Stimulated activated naive B cell treated with anti-CD40 and anti-IgM and Interleukin-4, amounts not matched to agents 10 μg/mL and 1 μg/mL and 100 μg/mL, for 72 hours (primary cell): ENCODE data around the gene MUC21.
"Not testable (repeated sequence)": the region's sequence is repeated elsewhere in the genome, so short reads cannot be mapped to it uniquely, and the experiment has no call there.

Experiments used
- ATAC-seq, 2 donors: fragments of 150-1000 bp; cut with Tn5 transposase; replicated peaks; 2 replicates each; pipeline ENCODE4 v1.10.0; 2021; ENCODE audit warnings: moderate library complexity in 1 of 2
- DNase-seq: peaks from one replicate; pipeline ENCODE4 v3.0.0; 2021
- H3K27ac Mint-ChIP-seq: one replicate; pipeline ENCODE4 v1.8.0; 2022; ENCODE audit warnings: mild to moderate bottlenecking, mixed read lengths
- H3K27me3 Mint-ChIP-seq, 2 donors: one replicate each; pipeline ENCODE4 v1.8.0; 2022; ENCODE audit warnings: mixed read lengths in 2 of 2
- H3K36me3 Mint-ChIP-seq, 2 donors: one replicate each; pipeline ENCODE4 v1.8.0; 2022; ENCODE audit warnings: mixed read lengths in 2 of 2, mild to moderate bottlenecking in 1 of 2
- H3K4me1 Mint-ChIP-seq, 2 donors: one replicate each; pipeline ENCODE4 v1.8.0; 2022; ENCODE audit warnings: mixed read lengths in 2 of 2, mild to moderate bottlenecking in 1 of 2
- H3K4me3 Mint-ChIP-seq, 2 donors: one replicate each; pipeline ENCODE4 v1.8.0; 2022; ENCODE audit warnings: mild to moderate bottlenecking in 2 of 2, mixed read lengths in 2 of 2, moderate library complexity in 1 of 2
- H3K9me3 Mint-ChIP-seq, 2 donors: one replicate each; pipeline ENCODE4 v1.8.0; 2022; ENCODE audit warnings: mixed read lengths in 2 of 2, mild to moderate bottlenecking in 1 of 2

The MUC21 gene

GRCh38 chr6:30981942-30982772 is 1.4 kb upstream of the MUC21 start:
- H3K27ac Mint-ChIP-seq: no peak overlapping the region
- no peaks in the 10 kb centered on the region for H3K4me1 Mint-ChIP-seq
- no peak overlapping the region for H3K4me3 Mint-ChIP-seq
- H3K27me3 Mint-ChIP-seq: peaks cover 50 to 52% of the 10 kb centered on the region in 2 donors
- ATAC-seq (no peak), DNase-seq (no peak)
- no peaks in the 10 kb centered on the region for H3K36me3 Mint-ChIP-seq
- H3K9me3 Mint-ChIP-seq: no peaks in the 10 kb centered on the region

- Mint-ChIP-seq H3K27ac (no peak overlapping the region), H3K4me3 (no peak overlapping the region), H3K36me3 (no peaks in the 10 kb centered on the region), H3K9me3 (no peaks in the 10 kb centered on the region), H3K4me1 (peaks cover 4 to 6% of the 10 kb centered on the region in 2 donors), H3K27me3 (peaks cover 50 to 52% of the 10 kb centered on the region in 2 donors)
- DNase-seq: no peak
- no peak for ATAC-seq
Observed at GRCh38 chr6:30985490-30985889, 2.0 kb downstream of the MUC21 start.

GRCh38 chr6:30987304-30987703 is 3.8 kb downstream of the MUC21 start:
- DNase-seq: no peak
- Mint-ChIP-seq H3K4me3 (no peak overlapping the region), H3K27ac (no peak overlapping the region), H3K9me3 (no peaks in the 10 kb centered on the region), H3K4me1 (peaks cover 4 to 10% of the 10 kb centered on the region in 2 donors), H3K27me3 (peaks cover 40% of the 10 kb centered on the region in 2 donors), H3K36me3 (no peaks in the 10 kb centered on the region)
- ATAC-seq: no peak

- Mint-ChIP-seq H3K36me3 (no peaks in the 10 kb centered on the region), H3K4me3 (no peak overlapping the region), H3K27me3 (peaks cover 30% of the 10 kb centered on the region in 2 donors), H3K4me1 (peaks cover 4 to 10% of the 10 kb centered on the region in 2 donors), H3K27ac (no peak overlapping the region), H3K9me3 (no peaks in the 10 kb centered on the region)
- ATAC-seq (no peak), DNase-seq (no peak)
Observed at GRCh38 chr6:30988209-30988825, 4.8 kb downstream of the MUC21 start.

- no peak for DNase-seq
- peak in 1 of 2 donors; percentile 29 for ATAC-seq
- no peaks in the 10 kb centered on the region for H3K9me3 Mint-ChIP-seq
- H3K27me3 Mint-ChIP-seq: peaks cover 14 to 18% of the 10 kb centered on the region in 2 donors
- no peak overlapping the region for H3K27ac Mint-ChIP-seq
- peaks cover 4 to 10% of the 10 kb centered on the region in 2 donors for H3K4me1 Mint-ChIP-seq
- no peaks in the 10 kb centered on the region for H3K36me3 Mint-ChIP-seq
- H3K4me3 Mint-ChIP-seq: no peak overlapping the region
Observed at GRCh38 chr6:30990422-30991086, 7.0 kb downstream of the MUC21 start.

GRCh38 chr6:30991891-30992290 is 8.4 kb downstream of the MUC21 start:
- H3K4me3 Mint-ChIP-seq: no peak overlapping the region
- no peak overlapping the region for H3K27ac Mint-ChIP-seq
- ATAC-seq: no peak

GRCh38 chr6:30997301-30997700 is 13.8 kb downstream of the MUC21 start:
- Mint-ChIP-seq H3K4me1 (peaks cover 0 to 1% of the 10 kb centered on the region in 2 donors), H3K9me3 (peaks cover 2 to 3% of the 10 kb centered on the region in 2 donors), H3K36me3 (peaks cover 0 to 3% of the 10 kb centered on the region in 2 donors), H3K27ac (no peak overlapping the region), H3K27me3 (peaks cover 12 to 19% of the 10 kb centered on the region in 2 donors), H3K4me3 (no peak overlapping the region)
- DNase-seq: no peak
- ATAC-seq: no peak

More at GRCh38 chr6:30991891-30992290, 8.4 kb downstream of the MUC21 start:
- H3K4me1 Mint-ChIP-seq: peaks cover 4 to 10% of the 10 kb centered on the region in 2 donors
- DNase-seq: no peak
- no peaks in the 10 kb centered on the region for H3K9me3 Mint-ChIP-seq
- peaks cover 7 to 9% of the 10 kb centered on the region in 2 donors for H3K27me3 Mint-ChIP-seq
- no peaks in the 10 kb centered on the region for H3K36me3 Mint-ChIP-seq

- Mint-ChIP-seq H3K9me3 (peaks cover 2 to 3% of the 10 kb centered on the region in 2 donors), H3K36me3 (peaks cover 0 to 3% of the 10 kb centered on the region in 2 donors), H3K27me3 (peaks cover 18 to 27% of the 10 kb centered on the region in 2 donors), H3K4me3 (no peak overlapping the region), H3K4me1 (peaks cover 0 to 1% of the 10 kb centered on the region in 2 donors), H3K27ac (no peak overlapping the region)
- ATAC-seq: no peak
- DNase-seq: no peak
Observed at GRCh38 chr6:30998785-30999184, 15.3 kb downstream of the MUC21 start.

GRCh38 chr6:31000067-31000860 is 16.7 kb downstream of the MUC21 start:
- not testable (repeated sequence) for ATAC-seq, DNase-seq, H3K4me1 Mint-ChIP-seq, H3K36me3 Mint-ChIP-seq, H3K4me3 Mint-ChIP-seq, H3K9me3 Mint-ChIP-seq, H3K27ac Mint-ChIP-seq
- peaks cover 18 to 27% of the 10 kb centered on the region in 2 donors for H3K27me3 Mint-ChIP-seq

- Mint-ChIP-seq H3K36me3 (peaks cover 0 to 3% of the 10 kb centered on the region in 2 donors), H3K4me3 (no peak overlapping the region)
Observed at GRCh38 chr6:31001281-31001888, 17.9 kb downstream of the MUC21 start.

GRCh38 chr6:31002471-31002870 is 19.0 kb downstream of the MUC21 start:
- no peak for ATAC-seq
- Mint-ChIP-seq H3K36me3 (peaks cover 0 to 3% of the 10 kb centered on the region in 2 donors), H3K27ac (no peak overlapping the region)

More at GRCh38 chr6:31001281-31001888, 17.9 kb downstream of the MUC21 start:
- Mint-ChIP-seq H3K27ac (peak overlapping the region; percentile 31), H3K4me1 (peaks cover 0 to 8% of the 10 kb centered on the region in 2 donors), H3K27me3 (peaks cover 21 to 31% of the 10 kb centered on the region in 2 donors), H3K9me3 (peaks cover 2 to 3% of the 10 kb centered on the region in 2 donors)
- DNase-seq: no peak
- no peak for ATAC-seq

GRCh38 chr6:31004794-31005193 is 21.3 kb downstream of the MUC21 start:
- H3K9me3 Mint-ChIP-seq: peaks cover 2 to 3% of the 10 kb centered on the region in 2 donors
- peaks cover 0 to 8% of the 10 kb centered on the region in 2 donors for H3K4me1 Mint-ChIP-seq
- peaks cover 0 to 3% of the 10 kb centered on the region in 2 donors for H3K36me3 Mint-ChIP-seq
- no peak overlapping the region for H3K27ac Mint-ChIP-seq
- DNase-seq (no peak), ATAC-seq (peak; percentile 4 to 16)
- peaks cover 34 to 51% of the 10 kb centered on the region in 2 donors for H3K27me3 Mint-ChIP-seq
- no peak overlapping the region for H3K4me3 Mint-ChIP-seq

More at GRCh38 chr6:31002471-31002870, 19.0 kb downstream of the MUC21 start:
- peaks cover 25 to 35% of the 10 kb centered on the region in 2 donors for H3K27me3 Mint-ChIP-seq
- H3K4me1 Mint-ChIP-seq: peaks cover 0 to 8% of the 10 kb centered on the region in 2 donors
- peaks cover 2 to 3% of the 10 kb centered on the region in 2 donors for H3K9me3 Mint-ChIP-seq
- DNase-seq: no peak
- H3K4me3 Mint-ChIP-seq: no peak overlapping the region

GRCh38 chr6:31005249-31006020 is 21.9 kb downstream of the MUC21 start:
- H3K4me3 Mint-ChIP-seq: no peak overlapping the region
- H3K27me3 Mint-ChIP-seq: peaks cover 36 to 55% of the 10 kb centered on the region in 2 donors
- peaks cover 5 to 11% of the 10 kb centered on the region in 2 donors for H3K4me1 Mint-ChIP-seq
- H3K27ac Mint-ChIP-seq: no peak overlapping the region
- H3K36me3 Mint-ChIP-seq: no peaks in the 10 kb centered on the region
- ATAC-seq: no peak
- H3K9me3 Mint-ChIP-seq: no peaks in the 10 kb centered on the region
- no peak for DNase-seq
